Measurements from ENCODE around the gene ODAD2.

Gene ODAD2

GRCh38 chr10:27998954-27999275 lies at the start of gene ODAD2:
Gene ODAD2, minus strand, starts transcription at chr10:27999079. Its CDS starts 3,937 bp downstream, at chr10:27995142.
- Histone ChIP-seq H3K4me3 (peak within 1 kb of the TSS; percentile 84), H3K9me3 (ENCODE audit: low read depth, low read length) (no peaks in the 10 kb centered on the region), H3K36me3 (ENCODE audit: insufficient read depth, low read length) (no peaks in the 10 kb centered on the region), H3K27ac (no peak within 1 kb of the TSS), H3K9ac (ENCODE audit: insufficient read length) (peak within 1 kb of the TSS; percentile 75)
- DNase-seq (ENCODE audit: low read depth, low spot score), result no peak
- TF ChIP-seq FOXP2 (optimal IDR thresholded peaks at IDR 0.05; ENCODE audit: control extremely low read depth, extremely low read length, insufficient read depth) (no peak), POLR2AphosphoS5 (IDR thresholded peaks at IDR 0.05; ENCODE audit: borderline replicate concordance, low read depth, low read length) (no peak), EZH2 (IDR thresholded peaks at IDR 0.05) (no peak)

- no peaks in the 10 kb centered on the region for H3K9me3 ChIP-seq (ENCODE audit: low read depth, low read length)
- H3K36me3 ChIP-seq (ENCODE audit: insufficient read depth, low read length), result no peaks in the 10 kb centered on the region
- H3K9ac ChIP-seq (ENCODE audit: insufficient read length), result no peak overlapping the region
- H3K4me3 ChIP-seq, result no peak overlapping the region
- TF ChIP-seq POLR2AphosphoS5 (IDR thresholded peaks at IDR 0.05; ENCODE audit: borderline replicate concordance, low read depth, low read length) (no peak), FOXP2 (optimal IDR thresholded peaks at IDR 0.05; ENCODE audit: control extremely low read depth, extremely low read length, insufficient read depth) (no peak), EZH2 (IDR thresholded peaks at IDR 0.05) (no peak)
- DNase-seq (ENCODE audit: low read depth, low spot score), result no peak
- no peak overlapping the region for H3K27ac ChIP-seq
Observed at GRCh38 chr10:28047061-28047460, 48.2 kb upstream of the ODAD2 start.

DNA sequence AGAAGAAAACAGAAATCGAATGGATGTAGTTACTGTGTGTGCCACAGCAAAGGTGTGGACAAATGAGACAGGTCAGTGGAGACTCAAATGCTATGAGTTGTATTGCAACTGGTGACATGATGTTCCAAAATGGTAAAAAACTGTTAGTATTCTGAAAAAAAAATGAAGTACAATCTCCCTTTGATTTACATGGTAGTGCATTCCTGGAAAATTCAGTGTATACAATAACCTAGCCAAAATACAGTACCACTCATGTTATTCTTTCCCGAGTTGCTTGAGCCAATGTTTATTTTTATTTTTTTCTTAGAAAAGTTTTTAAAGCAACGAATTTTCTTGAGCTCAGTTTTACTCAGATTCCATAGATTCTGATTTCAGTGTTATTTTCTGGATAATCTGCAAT lies 47.7 kb upstream of the ODAD2 start:
- TF ChIP-seq POLR2AphosphoS5 (IDR thresholded peaks at IDR 0.05; ENCODE audit: borderline replicate concordance, low read depth, low read length) (no peak), FOXP2 (optimal IDR thresholded peaks at IDR 0.05; ENCODE audit: control extremely low read depth, extremely low read length, insufficient read depth) (no peak)
- DNase-seq (ENCODE audit: low read depth, low spot score), result no peak
- Histone ChIP-seq H3K4me3 (no peak overlapping the region), H3K9ac (ENCODE audit: insufficient read length) (no peak overlapping the region), H3K27ac (no peak overlapping the region), H3K36me3 (ENCODE audit: insufficient read depth, low read length) (no peaks in the 10 kb centered on the region), H3K9me3 (ENCODE audit: low read depth, low read length) (no peaks in the 10 kb centered on the region)

- DNase-seq (ENCODE audit: low read depth, low spot score), result no peak
- Histone ChIP-seq H3K4me3 (no peak overlapping the region), H3K9me3 (ENCODE audit: low read depth, low read length) (no peaks in the 10 kb centered on the region), H3K9ac (ENCODE audit: insufficient read length) (no peak overlapping the region), H3K36me3 (ENCODE audit: insufficient read depth, low read length) (no peaks in the 10 kb centered on the region), H3K27ac (no peak overlapping the region)
- TF ChIP-seq EZH2 (IDR thresholded peaks at IDR 0.05), result no peak
- no peak for TF ChIP-seq FOXP2 (optimal IDR thresholded peaks at IDR 0.05; ENCODE audit: control extremely low read depth, extremely low read length, insufficient read depth)
- no peak for TF ChIP-seq POLR2AphosphoS5 (IDR thresholded peaks at IDR 0.05; ENCODE audit: borderline replicate concordance, low read depth, low read length)
Observed at GRCh38 chr10:28043941-28044340, 45.1 kb upstream of the ODAD2 start.

GRCh38 chr10:28036587-28036986 lies 37.7 kb upstream of the ODAD2 start:
- no peaks in the 10 kb centered on the region for H3K36me3 ChIP-seq (ENCODE audit: insufficient read depth, low read length)
- no peak overlapping the region for H3K27ac ChIP-seq
- no peak for DNase-seq (ENCODE audit: low read depth, low spot score)
- H3K4me3 ChIP-seq, result no peak overlapping the region
- no peaks in the 10 kb centered on the region for H3K9me3 ChIP-seq (ENCODE audit: low read depth, low read length)
- no peak overlapping the region for H3K9ac ChIP-seq (ENCODE audit: insufficient read length)
- TF ChIP-seq EZH2 (IDR thresholded peaks at IDR 0.05) (no peak), POLR2AphosphoS5 (IDR thresholded peaks at IDR 0.05; ENCODE audit: borderline replicate concordance, low read depth, low read length) (no peak), FOXP2 (optimal IDR thresholded peaks at IDR 0.05; ENCODE audit: control extremely low read depth, extremely low read length, insufficient read depth) (no peak)

DNA sequence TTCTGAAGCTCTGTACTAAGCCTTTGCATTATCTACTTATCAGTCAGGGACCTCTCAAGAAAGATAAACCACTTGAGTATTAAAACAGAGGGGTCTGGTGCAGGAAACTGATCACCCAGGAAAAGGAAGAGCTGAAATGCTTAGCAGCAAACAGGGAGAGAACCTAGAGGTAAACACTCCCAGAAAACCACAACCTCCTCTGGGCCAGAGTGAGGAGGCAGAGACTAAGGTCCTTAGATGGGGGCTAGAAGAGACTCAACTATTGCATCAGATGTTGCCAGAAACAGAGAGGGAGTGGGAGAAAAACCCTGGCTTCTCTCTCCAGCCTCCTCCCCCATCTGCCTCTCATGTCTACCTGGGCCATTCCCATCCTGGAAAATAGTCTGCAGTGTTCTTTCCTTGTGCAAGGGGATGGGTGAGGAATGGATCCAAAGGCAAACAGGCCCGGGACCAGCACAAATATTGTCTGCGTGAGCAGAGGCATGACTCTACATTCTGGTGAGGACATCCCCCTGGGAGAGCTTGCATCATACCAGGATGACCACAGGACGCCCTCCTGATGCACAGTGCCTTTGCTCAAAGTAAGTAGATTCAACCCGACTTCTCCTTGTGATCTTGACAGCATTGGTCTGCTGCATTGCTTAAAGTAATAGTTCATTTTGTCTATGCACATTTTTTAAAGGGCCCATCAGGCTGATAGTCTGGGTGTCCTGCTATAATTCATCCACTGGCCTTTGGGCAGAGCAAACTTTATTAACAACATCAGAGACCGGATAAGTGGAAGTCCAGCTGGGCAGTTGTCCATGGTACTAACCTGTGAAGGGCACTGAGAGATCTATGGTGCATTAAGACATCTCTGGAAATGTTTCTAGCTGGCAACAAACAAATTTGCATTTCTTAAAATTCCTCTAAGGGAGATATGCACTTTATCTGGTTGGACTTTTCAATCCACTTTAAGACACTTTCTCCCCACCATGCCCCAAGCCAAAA lies 22.4 kb upstream of the ODAD2 start:
- no peaks in the 10 kb centered on the region for H3K36me3 ChIP-seq (ENCODE audit: insufficient read depth, low read length)
- no peak overlapping the region for H3K4me3 ChIP-seq
- no peak overlapping the region for H3K9ac ChIP-seq (ENCODE audit: insufficient read length)
- no peak overlapping the region for H3K27ac ChIP-seq
- no peaks in the 10 kb centered on the region for H3K9me3 ChIP-seq (ENCODE audit: low read depth, low read length)
- DNase-seq (ENCODE audit: low read depth, low spot score), result no peak
- TF ChIP-seq FOXP2 (optimal IDR thresholded peaks at IDR 0.05; ENCODE audit: control extremely low read depth, extremely low read length, insufficient read depth) (no peak), EZH2 (IDR thresholded peaks at IDR 0.05) (no peak), POLR2AphosphoS5 (IDR thresholded peaks at IDR 0.05; ENCODE audit: borderline replicate concordance, low read depth, low read length) (no peak)

- TF ChIP-seq FOXP2 (optimal IDR thresholded peaks at IDR 0.05; ENCODE audit: control extremely low read depth, extremely low read length, insufficient read depth) (no peak), EZH2 (IDR thresholded peaks at IDR 0.05) (no peak), POLR2AphosphoS5 (IDR thresholded peaks at IDR 0.05; ENCODE audit: borderline replicate concordance, low read depth, low read length) (no peak)
- H3K27ac ChIP-seq, result no peak overlapping the region
- no peak for DNase-seq (ENCODE audit: low read depth, low spot score)
Observed at GRCh38 chr10:28020080-28020860, 21.4 kb upstream of the ODAD2 start.

DNA sequence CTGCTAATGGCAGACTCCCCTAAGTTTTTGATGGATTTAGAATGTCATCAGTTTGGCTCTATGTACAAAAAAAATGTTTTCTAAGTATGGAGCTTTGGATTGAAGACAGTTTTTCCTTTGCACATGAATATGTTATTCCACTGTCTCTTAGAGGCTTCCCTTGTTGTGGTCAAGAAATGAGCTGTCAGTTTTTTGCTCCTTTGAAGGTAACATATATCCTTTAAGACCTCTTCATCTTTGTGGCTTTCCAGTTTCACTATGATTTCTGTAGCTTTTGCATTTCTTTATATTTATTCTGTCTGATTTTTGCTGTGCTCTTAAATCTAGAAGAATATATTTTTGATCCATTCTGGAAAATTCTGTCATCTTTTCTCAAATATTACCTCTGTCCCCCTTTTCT lies 15.8 kb upstream of the ODAD2 start:
- DNase-seq (ENCODE audit: low read depth, low spot score), result no peak
- no peak overlapping the region for H3K4me3 ChIP-seq
- no peak overlapping the region for H3K9ac ChIP-seq (ENCODE audit: insufficient read length)
- no peaks in the 10 kb centered on the region for H3K9me3 ChIP-seq (ENCODE audit: low read depth, low read length)
- H3K27ac ChIP-seq, result no peak overlapping the region
- no peak for TF ChIP-seq FOXP2 (optimal IDR thresholded peaks at IDR 0.05; ENCODE audit: control extremely low read depth, extremely low read length, insufficient read depth)
- TF ChIP-seq POLR2AphosphoS5 (IDR thresholded peaks at IDR 0.05; ENCODE audit: borderline replicate concordance, low read depth, low read length), result no peak
- TF ChIP-seq EZH2 (IDR thresholded peaks at IDR 0.05), result no peak
- H3K36me3 ChIP-seq (ENCODE audit: insufficient read depth, low read length), result no peaks in the 10 kb centered on the region

More at GRCh38 chr10:28020080-28020860, 21.4 kb upstream of the ODAD2 start:
- no peak overlapping the region for H3K9ac ChIP-seq (ENCODE audit: insufficient read length)
- H3K9me3 ChIP-seq (ENCODE audit: low read depth, low read length), result no peaks in the 10 kb centered on the region
- H3K4me3 ChIP-seq, result no peak overlapping the region
- H3K36me3 ChIP-seq (ENCODE audit: insufficient read depth, low read length), result no peaks in the 10 kb centered on the region
